Left ventricle myocardium inferior (tissue), 1 donor: ENCODE data around the gene PIEZO1. TPM values are rescaled to one million over a fixed set of nuclear protein-coding genes. Genes with fewer than 3 reads are reported as not detected.
"Not testable (repeated sequence)": the region's sequence is repeated elsewhere in the genome, so short reads cannot be mapped to it uniquely, and the experiment has no call there.

Experiments
- DNase-seq: peaks from one replicate; pipeline ENCODE4 v3.0.0-alpha.2; 2020
- H3K27ac ChIP-seq: fragments of 200-600 bp; replicated peaks from 2 replicates; pipeline ENCODE4 v1.8.0; 2021
- H3K27me3 ChIP-seq: fragments of 200-600 bp; 2 replicates; pipeline ENCODE4 v1.8.0; 2021; ENCODE audit warnings: low read depth
- H3K36me3 ChIP-seq: fragments of 200-600 bp; 2 replicates; pipeline ENCODE4 v1.8.0; 2021
- H3K4me1 ChIP-seq: fragments of 200-600 bp; 2 replicates; pipeline ENCODE4 v1.8.0; 2021
- H3K4me3 ChIP-seq: fragments of 200-600 bp; 2 replicates; pipeline ENCODE4 v1.8.0; 2021; ENCODE audit warnings: mild to moderate bottlenecking, moderate library complexity
- H3K9me3 ChIP-seq: fragments of 200-600 bp; replicated peaks from 2 replicates; pipeline ENCODE4 v1.8.0; 2021
- CTCF ChIP-seq: fragments of 200-600 bp; IDR thresholded peaks from 2 replicates; pipeline ENCODE4 v1.8.0; 2021; ENCODE audit warnings: antibody characterized with exemption, mild to moderate bottlenecking, borderline replicate concordance
- intact Hi-C: fragments of 100-400 bp; cut with micrococcal nuclease; formaldehyde crosslinking; loops from one replicate; pipeline ENCODE4 v1.11.0; 2022
- total RNA-seq: library from RNA; stranded (reverse); fragmentation: NEBNext Ultra II Directional; extraction: Animal tissue kit (Norgen Biotek cat#: 25700); gene quantifications from one replicate; pipeline ENCODE4 v1.2.1, GENCODE V29; 2021
- donor health status: DM: no; HTN: yes; CAD: no; lungs with severe emphysema.

The PIEZO1 gene
- total RNA-seq, 1 donor from 2014 or later: 17.1 TPM

- H3K27me3 ChIP-seq: peaks cover 10% of the 10 kb centered on the region
- no peak overlapping the region for H3K27ac ChIP-seq
- peaks cover 65% of the 10 kb centered on the region for H3K4me1 ChIP-seq
- no peak for DNase-seq
- intact Hi-C loops: no loop called here
- no peak for TF ChIP-seq CTCF
- H3K4me3 ChIP-seq: no peak overlapping the region
- no peaks in the 10 kb centered on the region for H3K9me3 ChIP-seq
- no peaks in the 10 kb centered on the region for H3K36me3 ChIP-seq
Measured at GRCh38 chr16:88775825-88776224, 9.2 kb downstream of the PIEZO1 start.

- no peak for DNase-seq
- Histone ChIP-seq H3K27ac (peak overlapping the region; percentile 36), H3K27me3 (peaks cover 7% of the 10 kb centered on the region), H3K9me3 (no peaks in the 10 kb centered on the region), H3K4me1 (peaks cover 65% of the 10 kb centered on the region), H3K4me3 (no peak overlapping the region), H3K36me3 (no peaks in the 10 kb centered on the region)
- intact Hi-C loops: no loop called here
- no peak for TF ChIP-seq CTCF
Measured at GRCh38 chr16:88774544-88775393, 10.3 kb downstream of the PIEZO1 start.

- no peak for TF ChIP-seq CTCF
- Histone ChIP-seq H3K27ac (peak overlapping the region; percentile 43), H3K36me3 (no peaks in the 10 kb centered on the region), H3K27me3 (no peaks in the 10 kb centered on the region), H3K4me3 (no peak overlapping the region), H3K4me1 (peaks cover 65% of the 10 kb centered on the region), H3K9me3 (no peaks in the 10 kb centered on the region)
- intact Hi-C loops: no loop called here
- peak; percentile 75 for DNase-seq
Measured at GRCh38 chr16:88773812-88774291, 11.2 kb downstream of the PIEZO1 start.

- DNase-seq: peak; percentile 58
- Histone ChIP-seq H3K36me3 (no peaks in the 10 kb centered on the region), H3K4me1 (peaks cover 69% of the 10 kb centered on the region), H3K4me3 (no peak overlapping the region), H3K9me3 (no peaks in the 10 kb centered on the region), H3K27me3 (no peaks in the 10 kb centered on the region), H3K27ac (peak overlapping the region; percentile 43)
- no peak for TF ChIP-seq CTCF
- intact Hi-C loops: no loop called here
Measured at GRCh38 chr16:88772871-88773811, 11.9 kb downstream of the PIEZO1 start.

GRCh38 chr16:88771781-88772180, 13.2 kb downstream of the PIEZO1 start:
- H3K36me3 ChIP-seq, H3K27ac ChIP-seq, H3K9me3 ChIP-seq, DNase-seq, intact Hi-C loops, H3K27me3 ChIP-seq, H3K4me3 ChIP-seq: not testable (repeated sequence)
- peaks cover 83% of the 10 kb centered on the region for H3K4me1 ChIP-seq
